Choroid plexus epithelial cell (primary cell): ENCODE results near the gene PTGR3.

Experiments used
- DNase-seq: peaks from one replicate; pipeline ENCODE4 v3.0.0-alpha.2; 2010; ENCODE audit warnings: low read depth
- H3K4me3 ChIP-seq: 2 replicates; pipeline ENCODE4 v1.5.1; 2011; ENCODE audit warnings: low read depth, mild to moderate bottlenecking, control low read depth, low read length, moderate library complexity
- CTCF ChIP-seq: conservative IDR thresholded peaks from 2 replicates; pipeline ENCODE4 v1.5.1; 2011; ENCODE audit warnings: low read depth, mild to moderate bottlenecking, control low read depth, inconsistent platforms, low read length, moderate library complexity

Gene PTGR3

GRCh38 chr18:75211626-75211952 is 2.6 kb upstream of the PTGR3 start:
- TF ChIP-seq CTCF = no peak
- peak overlapping the region; percentile 74 for H3K4me3 ChIP-seq
- DNase-seq = no peak

DNA sequence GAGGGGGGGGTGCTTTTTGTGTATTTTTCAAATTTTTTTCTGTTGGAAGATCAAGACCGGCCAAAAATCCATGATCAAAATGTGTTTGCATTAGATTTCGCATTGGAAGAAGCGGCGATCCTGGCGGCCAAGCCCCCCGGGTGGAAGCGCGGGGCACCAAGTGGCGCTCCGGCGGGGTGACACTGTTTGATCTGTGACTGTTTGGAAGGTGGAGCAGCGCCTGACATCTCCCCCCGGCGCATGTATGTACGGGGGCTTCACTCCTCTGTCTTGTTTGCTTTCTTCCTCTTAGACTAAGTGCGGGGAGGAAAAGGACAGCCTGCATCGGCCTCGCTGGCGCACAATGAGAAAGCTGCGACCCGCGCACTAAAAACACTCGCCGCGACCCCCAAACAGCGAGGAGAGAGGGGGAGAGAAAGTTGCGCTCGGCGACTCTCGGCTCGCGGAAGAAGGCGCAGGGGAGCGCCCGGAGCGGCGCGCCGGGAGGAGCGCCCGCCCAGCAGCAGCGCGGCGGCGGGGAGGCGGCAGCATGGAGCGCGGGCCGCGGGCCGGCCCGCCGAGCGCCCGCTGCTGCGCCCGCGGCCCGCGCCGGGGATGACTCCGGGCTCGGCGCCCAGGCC is 2.2 kb upstream of the PTGR3 start:
- TF ChIP-seq CTCF = no peak
- H3K4me3 ChIP-seq = peak overlapping the region; percentile 74
- peak; percentile 28 for DNase-seq

DNA sequence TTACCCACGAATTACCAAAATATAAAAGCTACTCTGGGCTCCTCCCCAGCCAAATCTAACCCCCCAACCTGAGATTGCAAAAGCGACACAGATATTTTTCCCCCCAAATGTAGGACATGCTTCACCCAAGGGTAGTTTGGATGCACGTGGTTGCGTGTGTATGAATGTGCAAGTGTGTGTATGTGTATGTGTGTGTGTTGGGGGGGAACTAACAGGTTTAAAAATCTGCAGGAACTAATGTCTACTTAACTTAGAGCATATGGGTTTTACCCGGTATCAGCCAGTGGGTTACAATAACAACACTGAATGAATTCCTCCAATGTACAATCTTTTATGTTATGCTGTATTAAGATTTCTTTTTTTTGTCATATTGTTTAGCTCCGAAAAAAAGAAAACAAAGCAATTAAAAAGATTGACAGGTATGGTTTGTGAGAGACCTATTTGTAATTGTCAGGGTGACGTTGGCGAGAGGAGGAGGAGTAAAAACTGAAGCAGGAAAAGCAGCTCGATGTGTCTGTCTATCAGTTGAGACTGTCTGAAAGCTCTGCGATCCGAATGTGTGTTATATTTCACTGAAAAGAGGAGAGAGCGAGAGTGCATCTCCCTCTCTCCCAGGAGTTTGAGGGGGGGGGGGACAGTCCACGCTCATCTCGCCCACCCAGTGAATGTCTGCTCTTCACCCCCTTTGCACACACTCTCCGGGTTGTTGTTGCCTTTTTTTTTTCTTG is 1.5 kb upstream of the PTGR3 start, which contains the start of gene TSHZ1:
Gene TSHZ1 (plus strand): TSS at position 524 of the 728 bp plus-strand sequence. CDS start 1,080 bp downstream, outside the sequence.
- H3K4me3 ChIP-seq = peak within 1 kb of the TSS; percentile 83
- no peak for TF ChIP-seq CTCF
- DNase-seq = peak; percentile 94

- TF ChIP-seq CTCF = no peak
- DNase-seq = no peak
- peak overlapping the region; percentile 83 for H3K4me3 ChIP-seq
Observed at GRCh38 chr18:75209951-75210258, 966 bp upstream of the PTGR3 start.

- no peak for DNase-seq
- no peak for TF ChIP-seq CTCF
Observed at GRCh38 chr18:75208836-75209128, 157 bp downstream of the PTGR3 start.

GRCh38 chr18:75208155-75208835 is 644 bp downstream of the PTGR3 start:
- TF ChIP-seq CTCF = no peak
- peak; percentile 67 for DNase-seq
- peak overlapping the region; percentile 83 for H3K4me3 ChIP-seq

More at GRCh38 chr18:75208836-75209128, 157 bp downstream of the PTGR3 start:
- peak overlapping the region; percentile 83 for H3K4me3 ChIP-seq
